Natural killer cell (primary cell): ENCODE measurements around the gene EHMT1. TPM values are rescaled to one million over a fixed set of nuclear protein-coding genes. Genes with fewer than 3 reads are reported as not detected.

Experiments
- ATAC-seq, 3 donors: fragments of 150-1000 bp in 2 of 3; fragments of 200-7000 bp in 1 of 3; cut with Tn5 transposase; 1 replicate in 1 of 3; 2 replicates in 2 of 3; pipeline ENCODE4 v1.10.0; 2021; ENCODE audit warnings: mild to moderate bottlenecking in 2 of 3, moderate library complexity in 2 of 3
- DNase-seq, 2 donors: peaks; one replicate each; pipeline versions ENCODE4 v3.0.0 to v3.0.0-alpha.2; 2013 to 2021; ENCODE audit warnings: mixed read lengths in 1 of 2
- H3K27ac ChIP-seq: one replicate; pipeline ENCODE4 v1.5.1; 2013; ENCODE audit warnings: mild to moderate bottlenecking, low read length
- H3K27me3 ChIP-seq: one replicate; pipeline ENCODE4 v1.6.1; 2013; ENCODE audit warnings: low read length; ENCODE audit not compliant: control insufficient read depth, insufficient read depth
- H3K36me3 ChIP-seq: one replicate; pipeline ENCODE4 v1.6.1; 2013; ENCODE audit warnings: low read length; ENCODE audit not compliant: control insufficient read depth, insufficient read depth
- H3K4me1 ChIP-seq: one replicate; pipeline ENCODE4 v1.6.1; 2013; ENCODE audit warnings: low read length; ENCODE audit not compliant: control insufficient read depth, insufficient read depth
- H3K4me3 ChIP-seq: one replicate; pipeline ENCODE4 v1.5.1; 2013; ENCODE audit warnings: low read length
- H3K9me3 ChIP-seq: one replicate; pipeline ENCODE4 v1.6.1; 2013; ENCODE audit warnings: low read length; ENCODE audit not compliant: control insufficient read depth, insufficient read depth
- H3K27ac Mint-ChIP-seq, 2 donors: one replicate each; pipeline ENCODE4 v1.8.0; 2022; ENCODE audit warnings: mild to moderate bottlenecking in 2 of 2, mixed read lengths in 2 of 2, moderate library complexity in 1 of 2
- H3K27me3 Mint-ChIP-seq, 2 donors: one replicate each; pipeline ENCODE4 v1.8.0; 2022; ENCODE audit warnings: low read depth in 2 of 2, mixed read lengths in 2 of 2
- H3K36me3 Mint-ChIP-seq: one replicate; pipeline ENCODE4 v1.8.0; 2022; ENCODE audit warnings: mixed read lengths
- H3K4me1 Mint-ChIP-seq, 2 donors: one replicate each; pipeline ENCODE4 v1.8.0; 2022; ENCODE audit warnings: mixed read lengths in 2 of 2
- H3K4me3 Mint-ChIP-seq: one replicate; pipeline ENCODE4 v1.8.0; 2022; ENCODE audit warnings: mild to moderate bottlenecking, moderate library complexity, mixed read lengths
- H3K9me3 Mint-ChIP-seq, 2 donors: one replicate each; pipeline ENCODE4 v1.8.0; 2022; ENCODE audit warnings: mixed read lengths in 2 of 2
- CTCF ChIP-seq: fragments of 200-600 bp; IDR thresholded peaks from one replicate; pipeline ENCODE4 v1.8.0; 2022; ENCODE audit warnings: antibody characterized with exemption
- WGBS: methylation state at CpG from one replicate; pipeline ENCODE4 v1.1.7; 2013; ENCODE audit warnings: missing lambda C conversion rate; ENCODE audit not compliant: insufficient coverage; 5-methylcytosine and 5-hydroxymethylcytosine counted together
- intact Hi-C: fragments of 100-400 bp; cut with micrococcal nuclease; formaldehyde crosslinking; loops from one replicate; pipeline ENCODE4 v1.14.2; 2022
- total RNA-seq, 4 donors: library from RNA; stranded (reverse); fragments of 120-200 nt in 1 of 4; gene quantifications; one replicate each; pipeline versions ENCODE4 v1.2.3 to v1.2.4, GENCODE V29; 2013 to 2022

EHMT1 gene
- total RNA-seq, 3 donors from 2014 or later (not counting 1 experiment from before 2014, with no cell fraction given): 173 to 200 (median 176) TPM

- H3K36me3 ChIP-seq: peaks cover 37% of the 10 kb centered on the region
- intact Hi-C loops: loop anchor here (10.0 kb wide), 2 partner anchors 83 to 1403 kb away; no protein-coding TSS in a partner anchor
- 98% methylated on average over 28 of the region's 28 CpGs for WGBS
- DNase-seq (no peak), ATAC-seq (no peak)
- H3K4me1 ChIP-seq: peaks cover 23% of the 10 kb centered on the region
- TF ChIP-seq CTCF: no peak
- Mint-ChIP-seq H3K4me1 (peaks cover 39 to 41% of the 10 kb centered on the region in 2 donors), H3K27ac (peak overlapping the region; percentile 70 to 78), H3K9me3 (peaks cover 8 to 15% of the 10 kb centered on the region in 2 donors), H3K36me3 (peaks cover 32% of the 10 kb centered on the region), H3K27me3 (peaks cover 0 to 3% of the 10 kb centered on the region in 2 donors), H3K4me3 (peak overlapping the region; percentile 25)
- H3K27me3 ChIP-seq: no peaks in the 10 kb centered on the region
- no peak overlapping the region for H3K27ac ChIP-seq
- no peak overlapping the region for H3K4me3 ChIP-seq
- peaks cover 41% of the 10 kb centered on the region for H3K9me3 ChIP-seq
These were observed 99.0 kb downstream of the EHMT1 start for GRCh38 chr9:137717776-137718327.

- Mint-ChIP-seq H3K27ac (peak overlapping the region; percentile 49 to 60), H3K9me3 (peaks cover 8 to 12% of the 10 kb centered on the region in 2 donors), H3K4me3 (peak overlapping the region; percentile 9), H3K27me3 (peaks cover 0 to 3% of the 10 kb centered on the region in 2 donors), H3K4me1 (peaks cover 47% of the 10 kb centered on the region in 2 donors), H3K36me3 (peaks cover 32% of the 10 kb centered on the region)
- ATAC-seq (no peak), DNase-seq (no peak)
- no peaks in the 10 kb centered on the region for H3K27me3 ChIP-seq
- 78% methylated on average over 9 of the region's 9 CpGs for WGBS
- intact Hi-C loops: loop anchor here (10.0 kb wide), 2 partner anchors 84 to 1404 kb away; no protein-coding TSS in a partner anchor
- TF ChIP-seq CTCF: no peak
- peaks cover 54% of the 10 kb centered on the region for H3K9me3 ChIP-seq
- H3K36me3 ChIP-seq: peaks cover 37% of the 10 kb centered on the region
- peaks cover 35% of the 10 kb centered on the region for H3K4me1 ChIP-seq
- no peak overlapping the region for H3K27ac ChIP-seq
- H3K4me3 ChIP-seq: no peak overlapping the region
These were observed 100.4 kb downstream of the EHMT1 start for GRCh38 chr9:137719194-137719593.

- H3K36me3 ChIP-seq: peaks cover 37% of the 10 kb centered on the region
- H3K9me3 ChIP-seq: peaks cover 50% of the 10 kb centered on the region
- peak overlapping the region; percentile 41 for H3K27ac ChIP-seq
- TF ChIP-seq CTCF: no peak
- H3K27me3 ChIP-seq: no peaks in the 10 kb centered on the region
- intact Hi-C loops: no loop called here
- H3K4me1 Mint-ChIP-seq: peaks cover 51 to 53% of the 10 kb centered on the region in 2 donors
- no peak for DNase-seq
- ATAC-seq: no peak
- H3K27me3 Mint-ChIP-seq: peaks cover 0 to 3% of the 10 kb centered on the region in 2 donors
- H3K36me3 Mint-ChIP-seq: peaks cover 24% of the 10 kb centered on the region
- 96% methylated on average over 27 of the region's 27 CpGs for WGBS
- H3K27ac Mint-ChIP-seq: peak overlapping the region; percentile 36 to 51
- peak overlapping the region; percentile 13 for H3K4me3 Mint-ChIP-seq
- peaks cover 11 to 12% of the 10 kb centered on the region in 2 donors for H3K9me3 Mint-ChIP-seq
- no peak overlapping the region for H3K4me3 ChIP-seq
- H3K4me1 ChIP-seq: peaks cover 44% of the 10 kb centered on the region
These were observed 101.8 kb downstream of the EHMT1 start for GRCh38 chr9:137720571-137721110.
